GM18502 (cell line): ENCODE data around the gene ARID4A.
"Not testable (repeated sequence)": the region's sequence is repeated elsewhere in the genome, so short reads cannot be mapped to it uniquely, and the experiment has no call there.

Experiments
- ATAC-seq: cut with Tn5 transposase; IDR thresholded peaks from one replicate; pipeline ENCODE4 v1.9.1; 2021; ENCODE audit warnings: mild to moderate bottlenecking; ENCODE audit not compliant: unreplicated experiment, poor library complexity

The ARID4A gene

DNA sequence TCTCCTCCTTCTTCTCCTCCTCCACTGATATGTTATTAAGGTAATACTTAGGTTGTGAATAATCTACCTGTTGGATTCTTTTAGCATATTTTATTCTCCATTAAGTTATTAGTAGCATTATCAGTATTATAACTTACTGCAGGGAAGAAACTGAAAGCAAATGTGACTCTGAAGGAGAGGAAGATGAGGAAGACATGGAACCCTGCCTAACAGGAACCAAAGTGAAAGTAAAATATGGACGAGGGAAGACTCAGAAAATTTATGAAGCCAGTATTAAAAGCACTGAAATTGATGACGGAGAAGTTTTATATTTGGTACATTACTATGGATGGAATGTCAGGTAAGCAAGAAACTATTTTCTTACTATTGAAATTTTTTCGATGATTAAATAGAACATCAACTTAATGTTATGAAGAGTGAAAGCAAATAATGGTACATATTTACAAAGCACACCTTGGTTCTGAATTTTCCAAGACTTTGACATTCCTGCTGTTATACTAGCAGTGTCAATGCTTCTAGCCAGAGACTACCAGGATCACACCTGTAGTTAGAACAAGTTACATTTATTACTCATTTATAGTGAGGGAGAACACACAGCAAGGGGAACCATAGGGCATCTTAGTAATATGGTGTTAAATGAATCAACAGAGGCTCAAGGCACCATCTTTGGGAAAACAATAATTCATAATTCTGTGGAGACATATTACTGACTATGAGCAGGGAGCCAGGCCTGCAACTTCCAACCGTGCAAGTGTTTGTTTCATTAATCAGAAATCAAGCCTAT is 55.4 kb downstream of the ARID4A start:
- no peak for ATAC-seq

DNA sequence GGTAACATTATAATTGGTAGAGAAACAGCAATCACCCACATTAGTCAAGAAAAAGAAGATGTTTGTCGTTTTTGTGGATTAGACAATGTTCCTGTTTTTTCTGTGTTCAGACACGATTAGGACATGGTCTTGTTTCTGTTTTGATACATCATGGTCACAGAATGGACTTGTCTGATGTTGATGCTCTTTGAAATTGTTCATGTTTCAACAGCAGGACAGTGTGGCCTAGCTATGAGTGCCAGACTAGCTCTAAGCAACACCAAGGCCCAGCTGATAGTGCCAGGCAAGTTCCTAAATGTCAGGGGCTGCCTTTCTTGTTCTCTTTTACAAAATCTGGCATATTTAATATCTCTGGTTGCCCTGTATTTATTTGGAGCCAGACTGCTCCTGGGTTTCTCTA is 56.5 kb downstream of the ARID4A start:
- ATAC-seq = no peak

DNA sequence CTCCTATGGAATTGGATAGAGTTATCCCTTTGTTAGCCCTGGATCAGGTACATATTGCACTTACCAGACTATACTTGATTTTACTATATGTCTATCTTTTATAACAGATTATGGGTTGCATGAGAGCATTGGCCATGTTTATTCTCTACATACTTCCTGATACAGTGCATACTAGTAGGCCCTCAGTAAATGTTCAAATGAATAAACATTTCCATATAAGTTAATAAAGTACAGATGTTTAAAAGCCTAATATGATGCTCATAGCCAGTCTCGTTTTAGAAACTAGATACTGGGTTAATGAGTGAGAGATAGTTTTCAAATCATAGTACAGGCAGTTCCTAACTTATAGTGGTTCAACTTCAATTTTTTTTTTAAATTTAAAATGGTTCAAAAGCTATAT is 57.9 kb downstream of the ARID4A start:
- no peak for ATAC-seq

DNA sequence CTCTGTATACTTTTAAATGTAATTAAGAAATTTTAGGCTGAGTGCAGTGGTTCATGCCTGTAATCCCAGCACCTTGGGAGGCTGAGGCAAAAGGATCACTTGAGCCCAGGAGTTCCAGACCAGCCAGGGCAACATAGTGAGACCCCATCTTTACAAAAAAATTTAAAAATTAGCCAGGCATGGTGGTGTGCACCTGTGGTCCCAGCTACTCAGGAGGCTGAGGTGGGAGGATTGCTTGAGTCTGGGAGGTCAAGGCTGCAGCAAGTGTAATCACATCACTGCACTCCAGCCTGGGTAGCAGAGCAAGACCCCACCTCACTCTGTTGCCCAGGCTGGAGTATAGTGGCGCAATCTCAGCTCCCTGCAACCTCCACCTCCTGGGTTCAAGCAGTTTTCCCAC is 63.9 kb downstream of the ARID4A start:
- not testable (repeated sequence) for ATAC-seq

GRCh38 chr14:58362798-58363412 is 64.5 kb downstream of the ARID4A start:
- no peak for ATAC-seq

DNA sequence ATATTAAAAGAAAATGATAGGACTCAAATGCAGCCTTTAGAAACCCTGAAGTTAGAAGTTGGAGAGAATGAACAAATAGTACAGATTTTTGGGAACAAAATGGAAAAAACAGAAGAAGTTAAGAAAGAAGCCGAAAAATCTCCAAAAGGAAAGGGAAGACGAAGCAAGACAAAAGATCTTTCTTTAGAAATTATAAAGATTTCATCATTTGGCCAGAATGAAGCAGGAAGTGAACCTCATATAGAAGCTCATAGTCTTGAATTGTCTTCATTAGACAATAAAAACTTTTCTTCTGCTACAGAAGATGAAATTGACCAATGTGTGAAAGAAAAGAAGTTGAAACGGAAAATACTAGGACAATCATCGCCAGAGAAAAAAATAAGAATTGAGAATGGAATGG is 66.0 kb downstream of the ARID4A start:
- ATAC-seq = no peak

- no peak for ATAC-seq
Measured at GRCh38 chr14:58367296-58367695, 68.9 kb downstream of the ARID4A start.

DNA sequence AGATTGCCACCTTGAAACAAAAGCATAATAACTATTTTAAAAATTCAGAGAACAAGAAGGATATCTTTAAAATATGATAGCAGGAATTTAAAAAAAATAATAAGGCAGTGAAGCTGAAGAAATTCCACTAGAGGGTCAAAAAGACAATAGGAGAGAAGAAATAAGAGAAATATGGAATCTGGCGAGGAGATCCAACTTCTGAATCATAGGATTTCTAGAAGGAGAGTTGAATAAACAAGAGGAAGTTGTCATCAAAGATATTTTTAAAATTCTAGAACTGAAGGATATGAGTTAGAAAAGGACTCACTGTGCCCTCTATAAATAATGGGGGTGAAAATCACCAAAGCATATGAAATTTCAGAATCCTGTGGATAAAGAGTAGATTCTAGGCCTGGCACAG is 70.6 kb downstream of the ARID4A start:
- ATAC-seq = no peak

DNA sequence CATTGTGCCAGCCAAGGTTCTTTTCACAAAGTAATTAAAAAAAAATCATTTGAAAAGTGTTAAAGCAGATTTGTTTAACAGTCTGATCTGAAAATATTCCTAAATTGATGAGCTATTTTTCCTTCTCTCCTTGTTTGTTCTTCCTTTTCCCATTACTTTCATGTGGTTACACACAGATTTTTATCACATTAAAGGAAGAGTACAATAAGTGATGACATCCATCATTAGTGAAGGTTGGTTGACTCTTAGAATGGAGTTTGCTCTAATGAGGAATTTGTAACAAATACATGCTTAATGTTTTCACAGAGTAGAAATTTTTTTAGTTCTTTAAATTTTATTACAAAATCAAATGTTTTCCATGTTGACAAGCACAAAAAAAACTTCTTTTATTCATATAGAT is 78.4 kb downstream of the ARID4A start:
- no peak for ATAC-seq

DNA sequence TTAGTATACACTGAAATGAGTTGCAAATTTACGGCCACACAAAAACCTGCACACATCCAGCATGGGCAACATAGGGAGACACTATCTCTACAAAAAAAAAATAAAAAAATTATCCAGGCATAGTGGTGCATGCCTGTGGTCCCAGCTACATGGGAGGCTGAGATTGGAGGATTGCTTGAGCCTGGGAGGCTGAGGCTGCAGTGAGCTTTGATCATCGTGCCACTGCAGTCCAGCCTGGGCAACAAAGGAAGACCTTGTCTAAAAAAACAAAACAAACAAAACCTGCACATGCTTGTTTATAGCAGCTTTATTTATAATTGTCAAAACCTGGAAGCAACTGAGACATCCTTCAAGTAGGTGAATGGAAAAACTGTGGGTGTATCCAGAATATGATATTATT is 92.5 kb downstream of the ARID4A start:
- no peak for ATAC-seq

DNA sequence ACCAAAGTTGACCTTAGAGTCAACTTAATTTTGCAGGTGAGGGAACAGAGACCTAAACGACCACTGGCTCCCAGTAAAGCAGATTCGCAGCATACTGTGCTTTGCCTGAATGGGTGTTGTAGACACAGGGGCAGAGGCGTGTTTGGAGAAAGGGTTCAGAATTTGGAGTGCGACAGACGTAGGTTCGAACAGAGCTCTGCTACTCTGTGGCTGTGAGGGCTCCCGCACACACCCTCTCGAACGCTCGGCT is 97.1 kb downstream of the ARID4A start:
- no peak for ATAC-seq

DNA sequence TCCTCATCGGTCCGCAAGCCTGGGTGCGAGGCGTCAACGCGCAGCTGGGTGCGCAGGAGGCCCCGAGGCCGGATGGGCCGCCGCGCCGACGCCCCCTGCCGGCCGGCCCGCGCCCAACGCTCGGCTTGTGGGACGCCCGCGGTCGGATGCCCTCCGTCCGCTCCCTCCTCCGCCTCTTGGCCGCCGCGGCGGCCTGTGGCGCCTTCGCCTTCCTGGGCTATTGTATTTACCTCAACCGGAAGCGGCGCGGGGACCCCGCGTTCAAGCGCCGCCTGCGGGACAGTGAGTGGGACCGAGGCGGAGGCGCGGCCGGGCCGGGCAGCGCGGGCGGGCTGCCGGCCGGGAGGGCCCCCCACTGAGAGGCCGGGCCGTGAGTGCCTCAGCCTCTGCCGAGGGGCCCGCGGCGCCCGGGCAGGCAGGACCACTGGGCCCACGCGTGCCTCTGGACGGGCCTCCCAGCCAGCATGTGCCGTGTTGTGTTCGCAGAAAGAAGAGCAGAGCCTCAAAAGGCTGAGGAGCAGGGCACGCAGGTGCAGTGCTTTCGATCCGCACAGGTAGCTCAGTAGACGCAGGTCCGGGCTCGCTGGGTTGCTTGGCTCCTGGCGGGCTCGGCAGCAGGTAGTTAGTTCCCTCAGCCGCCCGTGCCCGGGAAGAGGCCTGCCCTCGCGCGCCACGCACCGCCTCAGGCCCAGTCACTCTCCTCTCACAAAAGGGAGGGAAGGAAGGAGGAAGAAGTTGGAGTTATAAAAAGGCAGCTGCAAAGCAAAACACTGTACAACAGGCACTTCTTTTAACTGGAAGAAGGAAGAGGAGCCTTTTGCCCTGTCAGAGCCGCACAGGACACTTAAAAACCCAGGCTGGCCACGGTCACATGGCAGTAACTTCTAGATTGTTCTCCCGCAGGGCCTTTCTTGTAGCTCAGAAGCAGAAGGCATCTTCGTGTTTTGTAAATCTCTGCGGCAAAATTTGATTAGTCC is 97.7 kb downstream of the ARID4A start, which contains the start of gene TOMM20L:
Gene TOMM20L, plus strand, starts transcription at position 119 of the 977 bp plus-strand sequence. Its CDS starts 28 bp downstream, at position 147.
- ATAC-seq = peak; percentile 96

GRCh38 chr14:58397156-58397555 is 98.8 kb downstream of the ARID4A start:
- no peak for ATAC-seq

GRCh38 chr14:58398495-58398894 is 100.1 kb downstream of the ARID4A start:
- no peak for ATAC-seq

- no peak for ATAC-seq
Measured at GRCh38 chr14:58398895-58399294, 100.5 kb downstream of the ARID4A start.

DNA sequence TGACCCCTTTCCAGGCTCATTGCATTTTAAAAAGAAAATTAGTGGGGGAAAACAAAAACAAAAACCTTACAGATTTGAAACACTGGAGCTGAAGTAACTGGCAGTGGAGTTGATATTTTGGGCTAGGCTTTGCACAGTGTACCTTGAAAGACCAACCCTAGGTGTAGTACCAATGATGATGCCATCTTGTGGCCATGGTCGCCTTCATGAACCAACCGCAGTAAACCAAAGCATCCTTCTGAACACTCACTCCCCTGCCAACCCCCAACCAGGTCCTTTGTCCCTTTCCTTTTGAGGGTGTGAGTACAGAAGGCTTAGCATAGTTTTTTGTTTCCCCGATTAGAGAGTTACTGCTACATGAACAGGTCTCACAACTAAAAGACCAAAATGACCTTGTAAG is 103.2 kb downstream of the ARID4A start:
- no peak for ATAC-seq

DNA sequence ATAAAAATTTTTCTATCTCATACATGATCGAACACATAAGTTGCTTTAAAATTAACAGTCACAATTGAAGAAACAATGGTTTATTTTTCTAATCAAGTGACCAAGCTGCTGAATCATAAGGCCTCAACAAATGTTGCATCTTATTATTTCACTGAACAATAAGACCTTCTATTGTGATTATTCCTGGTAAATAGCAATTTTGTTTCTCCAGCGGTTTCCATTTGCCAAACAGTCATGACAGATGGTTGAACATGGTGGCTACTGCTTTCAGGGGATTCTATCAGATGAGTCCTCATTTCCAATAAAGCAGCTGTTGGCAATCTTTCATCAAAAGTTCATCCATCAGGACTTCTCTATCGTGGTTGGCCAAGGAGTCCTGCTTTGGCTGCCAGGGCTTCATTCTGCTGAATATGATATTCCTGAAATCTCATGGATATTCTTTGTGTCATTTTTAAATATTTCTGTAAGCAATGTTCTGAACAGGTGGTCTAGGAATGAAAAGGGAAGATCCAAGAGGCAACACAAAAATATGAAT is 110.4 kb downstream of the ARID4A start:
- ATAC-seq = no peak

GRCh38 chr14:58414845-58415244 is 116.5 kb downstream of the ARID4A start:
- no peak for ATAC-seq

DNA sequence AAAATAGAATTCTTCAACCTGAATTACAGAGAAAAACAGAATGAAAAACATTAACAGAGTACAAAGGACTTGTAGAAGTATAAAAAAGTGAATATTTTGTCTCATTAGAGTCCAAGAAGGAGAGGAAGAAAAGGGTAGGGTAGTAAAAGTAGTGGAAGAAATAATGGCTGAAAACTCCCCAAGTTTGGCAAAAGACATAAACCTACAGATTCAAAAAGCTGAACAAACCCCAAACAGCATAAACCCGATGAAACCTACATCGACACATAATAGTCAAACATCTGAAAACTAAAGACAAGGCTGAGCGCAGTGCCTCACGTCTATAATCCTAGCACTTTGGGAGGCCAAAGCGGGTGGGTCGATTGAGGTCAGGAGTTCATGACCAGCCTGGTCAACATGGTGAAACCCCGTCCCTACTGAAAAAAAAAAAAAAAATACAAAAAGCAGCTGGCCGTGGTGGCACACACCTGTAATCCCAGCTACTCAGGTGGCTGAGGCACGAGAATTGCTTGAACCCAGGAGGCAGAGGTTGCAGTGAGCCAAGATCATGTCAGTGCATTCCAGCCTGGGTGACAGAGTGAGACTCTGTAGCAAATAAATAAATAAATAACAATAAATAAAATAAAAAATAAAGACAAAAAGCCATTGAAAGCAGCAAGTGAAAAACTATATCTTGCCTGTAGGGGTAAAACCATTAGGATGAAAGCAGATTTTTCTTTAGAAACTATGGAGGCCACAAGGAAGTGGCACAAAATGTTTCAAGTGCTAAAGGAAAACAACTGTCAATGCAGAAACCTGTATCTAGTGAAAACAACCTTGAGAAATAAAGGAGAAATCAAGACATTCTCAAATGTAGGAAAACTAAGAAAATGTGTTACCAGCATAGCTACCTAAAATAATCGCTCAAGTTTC is 117.5 kb downstream of the ARID4A start:
- no peak for ATAC-seq

DNA sequence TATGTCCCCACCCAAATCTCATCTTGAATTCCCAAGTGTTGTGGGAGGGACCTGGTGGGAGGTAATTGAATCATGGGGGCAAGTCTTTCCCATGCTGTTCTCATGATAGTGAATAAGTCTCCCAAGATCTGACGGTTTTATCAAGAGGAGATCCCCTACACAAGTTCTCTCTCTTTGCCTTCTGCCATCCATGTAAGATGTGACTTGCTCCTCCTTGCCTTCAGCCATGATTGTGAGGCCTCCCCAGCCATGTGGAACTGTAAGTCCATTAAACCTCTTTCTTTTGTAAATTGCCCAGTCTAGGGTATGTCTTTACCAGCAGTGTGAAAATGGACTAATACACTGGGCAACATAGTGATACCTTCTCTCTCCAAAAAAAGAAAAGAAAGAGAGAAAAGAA is 118.6 kb downstream of the ARID4A start:
- not testable (repeated sequence) for ATAC-seq
